ENCODE measurements around the gene MARCHF3.
"Not testable (repeated sequence)": the region's sequence is repeated elsewhere in the genome, so short reads cannot be mapped to it uniquely, and the experiment has no call there.

MARCHF3 gene

DNA sequence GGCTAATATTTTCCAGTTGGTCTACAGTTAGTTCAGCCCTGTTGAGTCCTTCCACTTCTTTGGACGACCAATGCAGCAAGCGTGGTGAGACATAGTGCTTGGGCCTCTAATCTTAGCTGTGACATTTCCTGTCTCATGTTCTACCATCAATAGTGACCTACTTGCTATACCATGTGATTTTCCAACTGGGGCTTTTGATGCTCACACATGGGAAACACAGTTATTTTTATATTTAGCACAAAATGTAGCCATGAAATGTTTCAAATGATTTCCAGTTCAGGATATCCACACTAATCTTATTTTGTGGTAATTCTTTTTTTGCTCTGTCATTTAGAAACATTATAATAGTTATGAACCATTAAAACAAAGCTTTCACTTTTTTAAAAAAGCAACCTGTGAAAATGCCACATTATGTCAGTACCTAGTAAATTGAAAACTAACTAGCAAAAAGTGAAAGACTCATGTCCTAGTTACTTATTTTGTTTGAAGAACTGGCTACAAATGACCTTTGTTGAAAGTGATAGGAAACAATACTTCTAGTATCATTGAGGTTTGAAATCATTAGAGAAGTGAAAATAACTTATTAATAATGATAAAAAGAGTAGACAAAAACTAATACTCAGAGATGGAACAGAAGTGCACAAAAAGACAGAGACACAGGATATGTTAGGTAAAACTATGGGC lies 18.3 kb downstream of the MARCHF3 start:
- Histone ChIP-seq H3K4me1 (ENCODE audit: control insufficient read depth, insufficient read depth, low read length) (peaks cover 11% of the 10 kb centered on the region), H3K27ac (ENCODE audit: low read depth, low read length) (no peak overlapping the region), H3K4me3 (ENCODE audit: low read depth, low read length) (no peak overlapping the region), H3K36me3 (ENCODE audit: control insufficient read depth, insufficient read depth, low read length) (no peaks in the 10 kb centered on the region), H3K27me3 (ENCODE audit: control insufficient read depth, insufficient read depth, low read length) (no peaks in the 10 kb centered on the region), H3K9ac (ENCODE audit: low read length) (no peak overlapping the region), H3K9me3 (ENCODE audit: control insufficient read depth, insufficient read depth, low read depth, low read length) (no peaks in the 10 kb centered on the region)

DNA sequence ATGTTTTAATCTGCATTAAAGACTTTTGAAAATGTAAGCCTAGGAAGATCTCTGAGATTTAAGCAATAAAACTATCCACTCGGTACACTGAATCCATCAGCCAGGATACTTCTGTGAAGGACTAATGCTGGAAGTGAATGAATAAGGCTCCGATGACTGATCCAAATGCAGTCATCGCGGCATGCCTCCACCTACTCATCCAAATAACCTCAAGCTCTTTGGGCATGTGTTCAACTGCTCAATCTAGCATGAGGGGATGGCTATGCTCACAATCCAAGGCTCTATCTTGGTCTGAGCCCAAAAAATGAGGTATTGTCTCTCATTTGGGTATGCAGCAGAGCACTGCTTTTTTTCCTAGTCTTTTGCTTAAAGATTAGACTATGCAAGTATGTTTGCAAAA lies 19.2 kb downstream of the MARCHF3 start:
- H3K9ac ChIP-seq (ENCODE audit: low read length) = no peak overlapping the region
- no peaks in the 10 kb centered on the region for H3K9me3 ChIP-seq (ENCODE audit: control insufficient read depth, insufficient read depth, low read depth, low read length)
- no peak overlapping the region for H3K4me3 ChIP-seq (ENCODE audit: low read depth, low read length)
- H3K27ac ChIP-seq (ENCODE audit: low read depth, low read length) = no peak overlapping the region
- H3K36me3 ChIP-seq (ENCODE audit: control insufficient read depth, insufficient read depth, low read length) = no peaks in the 10 kb centered on the region
- peaks cover 11% of the 10 kb centered on the region for H3K4me1 ChIP-seq (ENCODE audit: control insufficient read depth, insufficient read depth, low read length)
- H3K27me3 ChIP-seq (ENCODE audit: control insufficient read depth, insufficient read depth, low read length) = no peaks in the 10 kb centered on the region

DNA sequence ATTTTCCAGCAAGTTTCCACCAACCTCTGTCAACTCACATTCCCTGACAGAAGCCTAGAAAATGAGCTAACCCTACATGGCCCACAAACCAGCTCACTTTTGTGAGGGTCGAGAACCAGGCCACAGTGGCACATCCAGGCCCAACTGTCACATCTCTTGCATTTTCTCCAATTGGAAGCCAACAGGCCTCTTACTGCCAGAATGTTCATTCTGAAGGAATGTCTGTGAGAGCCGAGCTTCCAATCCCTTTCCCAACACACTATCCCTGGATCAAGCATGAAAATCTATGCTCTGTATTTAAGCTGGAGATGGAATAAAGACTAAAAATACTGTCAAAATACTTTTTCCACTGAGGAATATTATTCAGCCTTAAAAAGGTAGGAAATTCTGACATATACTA lies 20.0 kb downstream of the MARCHF3 start:
- Histone ChIP-seq H3K9ac (ENCODE audit: low read length) (no peak overlapping the region), H3K4me1 (ENCODE audit: control insufficient read depth, insufficient read depth, low read length) (peaks cover 11% of the 10 kb centered on the region), H3K4me3 (ENCODE audit: low read depth, low read length) (no peak overlapping the region), H3K9me3 (ENCODE audit: control insufficient read depth, insufficient read depth, low read depth, low read length) (no peaks in the 10 kb centered on the region), H3K27ac (ENCODE audit: low read depth, low read length) (no peak overlapping the region), H3K27me3 (ENCODE audit: control insufficient read depth, insufficient read depth, low read length) (no peaks in the 10 kb centered on the region), H3K36me3 (ENCODE audit: control insufficient read depth, insufficient read depth, low read length) (no peaks in the 10 kb centered on the region)

DNA sequence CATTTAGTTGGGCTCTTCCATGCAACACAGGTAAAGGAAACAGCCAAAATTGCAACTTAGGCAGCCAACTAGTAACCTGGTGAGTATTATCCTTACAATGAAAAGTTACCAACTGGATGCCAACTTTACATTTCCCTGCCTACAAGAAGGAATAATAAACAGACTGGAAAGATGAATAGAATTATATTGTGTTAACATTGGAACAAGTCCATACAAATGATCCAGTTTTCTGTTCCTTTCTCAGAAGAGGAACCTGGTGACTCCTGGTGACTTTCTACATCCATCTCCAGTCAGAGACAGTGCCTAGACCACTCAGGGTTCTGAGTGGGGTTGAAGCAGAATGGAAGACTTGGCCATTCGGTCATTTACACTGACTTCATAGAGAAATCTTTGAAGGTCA lies 20.6 kb downstream of the MARCHF3 start:
- peaks cover 11% of the 10 kb centered on the region for H3K4me1 ChIP-seq (ENCODE audit: control insufficient read depth, insufficient read depth, low read length)
- H3K36me3 ChIP-seq (ENCODE audit: control insufficient read depth, insufficient read depth, low read length) = no peaks in the 10 kb centered on the region
- no peak overlapping the region for H3K27ac ChIP-seq (ENCODE audit: low read depth, low read length)
- no peaks in the 10 kb centered on the region for H3K9me3 ChIP-seq (ENCODE audit: control insufficient read depth, insufficient read depth, low read depth, low read length)
- no peak overlapping the region for H3K9ac ChIP-seq (ENCODE audit: low read length)
- H3K4me3 ChIP-seq (ENCODE audit: low read depth, low read length) = no peak overlapping the region
- H3K27me3 ChIP-seq (ENCODE audit: control insufficient read depth, insufficient read depth, low read length) = no peaks in the 10 kb centered on the region

DNA sequence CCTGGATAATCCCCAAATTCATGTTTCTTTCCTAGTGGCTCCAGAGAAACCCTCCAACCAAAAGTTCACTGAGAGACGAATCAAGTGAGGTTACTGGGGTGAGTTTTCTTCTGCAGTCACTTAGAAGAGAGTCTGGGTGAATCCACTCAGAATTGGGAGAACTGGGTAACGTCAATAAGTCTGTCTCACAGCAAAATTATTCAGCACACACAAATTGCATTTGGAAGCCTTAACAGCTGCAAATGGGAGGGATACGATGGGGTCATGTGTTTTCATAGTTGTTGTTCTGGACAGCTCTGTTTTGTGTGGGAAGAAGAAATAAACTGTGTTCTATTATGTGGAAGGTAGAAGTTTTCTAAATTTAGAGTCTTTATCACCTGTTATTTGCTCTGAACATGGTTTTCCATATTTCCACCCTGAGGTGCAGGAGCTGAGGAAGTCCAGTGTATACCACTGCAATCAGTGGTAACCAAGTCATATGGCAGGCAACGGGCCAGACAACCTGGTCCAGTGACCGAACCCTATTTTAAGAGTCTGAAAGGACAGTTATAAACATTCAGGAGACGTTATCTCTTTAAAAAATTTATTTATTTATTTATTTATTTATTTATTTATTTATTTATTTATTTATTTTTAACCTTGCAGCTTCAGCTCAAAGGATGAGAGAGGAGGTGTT lies 21.9 kb downstream of the MARCHF3 start:
- no peaks in the 10 kb centered on the region for H3K9me3 ChIP-seq (ENCODE audit: control insufficient read depth, insufficient read depth, low read depth, low read length)
- H3K27ac ChIP-seq (ENCODE audit: low read depth, low read length) = no peak overlapping the region
- peaks cover 11% of the 10 kb centered on the region for H3K4me1 ChIP-seq (ENCODE audit: control insufficient read depth, insufficient read depth, low read length)
- no peaks in the 10 kb centered on the region for H3K36me3 ChIP-seq (ENCODE audit: control insufficient read depth, insufficient read depth, low read length)
- H3K4me3 ChIP-seq (ENCODE audit: low read depth, low read length) = no peak overlapping the region
- H3K27me3 ChIP-seq (ENCODE audit: control insufficient read depth, insufficient read depth, low read length) = no peaks in the 10 kb centered on the region
- H3K9ac ChIP-seq (ENCODE audit: low read length) = no peak overlapping the region

DNA sequence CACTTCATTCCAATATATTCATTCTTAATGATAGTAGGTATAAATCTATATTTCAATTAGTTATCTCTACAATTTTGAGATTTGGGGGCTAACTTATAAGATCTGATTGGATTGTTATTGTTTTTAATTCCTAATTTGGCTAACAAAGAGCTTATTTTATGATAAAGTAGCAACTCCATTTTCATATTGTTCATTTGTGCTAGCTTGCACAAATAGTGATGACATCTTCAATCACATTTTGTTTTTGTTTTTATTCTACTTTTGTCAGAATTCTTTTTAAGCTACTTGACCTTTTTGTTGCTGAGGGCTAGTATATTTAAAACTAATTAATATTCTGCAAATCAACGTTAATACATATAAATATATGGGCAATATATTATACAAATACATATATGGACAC lies 22.8 kb downstream of the MARCHF3 start:
- no peak overlapping the region for H3K27ac ChIP-seq (ENCODE audit: low read depth, low read length)
- H3K9ac ChIP-seq (ENCODE audit: low read length) = no peak overlapping the region
- H3K4me3 ChIP-seq (ENCODE audit: low read depth, low read length) = no peak overlapping the region
- H3K4me1 ChIP-seq (ENCODE audit: control insufficient read depth, insufficient read depth, low read length) = peaks cover 6% of the 10 kb centered on the region; the same call in 1 of the 2 replicates
- no peaks in the 10 kb centered on the region for H3K9me3 ChIP-seq (ENCODE audit: control insufficient read depth, insufficient read depth, low read depth, low read length)
- H3K36me3 ChIP-seq (ENCODE audit: control insufficient read depth, insufficient read depth, low read length) = no peaks in the 10 kb centered on the region
- H3K27me3 ChIP-seq (ENCODE audit: control insufficient read depth, insufficient read depth, low read length) = no peaks in the 10 kb centered on the region

DNA sequence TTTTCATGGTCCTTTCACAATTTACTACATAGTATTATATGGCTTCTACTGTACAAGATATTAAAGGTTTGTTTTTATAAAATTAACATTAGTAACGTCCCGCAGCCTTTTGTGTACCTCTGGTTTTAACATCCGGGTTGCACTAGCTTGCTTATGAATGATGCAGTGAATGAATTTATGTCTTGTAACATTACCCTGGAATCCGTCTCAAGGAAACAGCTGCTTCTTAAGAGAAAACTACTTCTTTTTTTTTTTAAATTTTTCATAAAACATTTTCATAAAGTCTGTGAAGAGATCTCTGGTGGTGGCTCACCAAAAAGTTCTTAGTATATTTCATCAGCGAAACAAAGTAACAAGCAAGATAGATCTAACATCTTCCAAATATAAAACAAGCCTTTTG lies 23.6 kb downstream of the MARCHF3 start:
- Histone ChIP-seq H3K36me3 (ENCODE audit: control insufficient read depth, insufficient read depth, low read length) (no peaks in the 10 kb centered on the region), H3K9me3 (ENCODE audit: control insufficient read depth, insufficient read depth, low read depth, low read length) (no peaks in the 10 kb centered on the region), H3K9ac (ENCODE audit: low read length) (no peak overlapping the region), H3K27ac (ENCODE audit: low read depth, low read length) (no peak overlapping the region), H3K4me1 (ENCODE audit: control insufficient read depth, insufficient read depth, low read length) (peaks cover 9% of the 10 kb centered on the region), H3K4me3 (ENCODE audit: low read depth, low read length) (no peak overlapping the region), H3K27me3 (ENCODE audit: control insufficient read depth, insufficient read depth, low read length) (no peaks in the 10 kb centered on the region)

DNA sequence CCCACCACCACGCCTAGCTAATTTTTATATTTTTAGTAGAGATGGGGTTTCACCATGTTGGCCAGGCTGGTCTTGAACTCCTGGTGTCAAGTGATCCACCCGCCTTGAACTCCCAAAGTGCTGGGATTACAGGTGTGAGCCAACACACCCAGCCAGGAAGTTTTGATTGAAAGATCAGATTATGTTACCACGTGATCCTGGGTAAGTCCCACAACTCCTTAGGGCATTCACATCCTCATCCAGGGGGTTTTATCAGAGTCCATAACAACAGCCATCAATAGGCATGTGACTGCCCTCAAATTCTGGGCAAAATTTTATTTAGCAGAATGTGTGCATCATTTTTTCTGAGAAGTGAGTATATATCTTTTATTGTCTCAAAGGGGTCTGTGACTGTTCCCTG lies 25.1 kb downstream of the MARCHF3 start:
- H3K36me3 ChIP-seq (ENCODE audit: control insufficient read depth, insufficient read depth, low read length); H3K4me3 ChIP-seq (ENCODE audit: low read depth, low read length); H3K27ac ChIP-seq (ENCODE audit: low read depth, low read length); H3K9me3 ChIP-seq (ENCODE audit: control insufficient read depth, insufficient read depth, low read depth, low read length); H3K27me3 ChIP-seq (ENCODE audit: control insufficient read depth, insufficient read depth, low read length); H3K9ac ChIP-seq (ENCODE audit: low read length): not testable (repeated sequence)
- peaks cover 11% of the 10 kb centered on the region for H3K4me1 ChIP-seq (ENCODE audit: control insufficient read depth, insufficient read depth, low read length)

DNA sequence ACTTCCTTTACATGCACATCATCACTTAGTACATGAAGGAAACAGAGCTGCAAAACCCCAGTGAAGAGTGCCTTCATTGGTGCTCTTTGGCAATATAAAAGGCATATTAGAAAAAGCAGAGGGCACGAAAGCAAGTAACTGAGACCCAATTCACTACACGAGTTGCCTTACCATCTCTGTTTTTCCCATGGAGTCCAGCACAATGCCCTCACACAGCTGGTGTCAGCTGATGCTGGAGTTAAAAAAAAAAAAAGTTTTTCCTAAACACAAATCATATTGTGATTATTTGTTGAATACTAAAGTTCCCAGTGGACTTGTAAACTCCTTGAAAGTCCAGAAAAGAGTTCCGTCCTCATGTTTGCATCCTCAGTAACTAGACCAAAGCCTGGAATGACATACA lies 25.6 kb downstream of the MARCHF3 start:
- H3K9me3 ChIP-seq (ENCODE audit: control insufficient read depth, insufficient read depth, low read depth, low read length) = no peaks in the 10 kb centered on the region
- no peak overlapping the region for H3K4me3 ChIP-seq (ENCODE audit: low read depth, low read length)
- peaks cover 10% of the 10 kb centered on the region for H3K4me1 ChIP-seq (ENCODE audit: control insufficient read depth, insufficient read depth, low read length)
- no peaks in the 10 kb centered on the region for H3K27me3 ChIP-seq (ENCODE audit: control insufficient read depth, insufficient read depth, low read length)
- no peak overlapping the region for H3K27ac ChIP-seq (ENCODE audit: low read depth, low read length)
- no peak overlapping the region for H3K9ac ChIP-seq (ENCODE audit: low read length)
- H3K36me3 ChIP-seq (ENCODE audit: control insufficient read depth, insufficient read depth, low read length) = no peaks in the 10 kb centered on the region

DNA sequence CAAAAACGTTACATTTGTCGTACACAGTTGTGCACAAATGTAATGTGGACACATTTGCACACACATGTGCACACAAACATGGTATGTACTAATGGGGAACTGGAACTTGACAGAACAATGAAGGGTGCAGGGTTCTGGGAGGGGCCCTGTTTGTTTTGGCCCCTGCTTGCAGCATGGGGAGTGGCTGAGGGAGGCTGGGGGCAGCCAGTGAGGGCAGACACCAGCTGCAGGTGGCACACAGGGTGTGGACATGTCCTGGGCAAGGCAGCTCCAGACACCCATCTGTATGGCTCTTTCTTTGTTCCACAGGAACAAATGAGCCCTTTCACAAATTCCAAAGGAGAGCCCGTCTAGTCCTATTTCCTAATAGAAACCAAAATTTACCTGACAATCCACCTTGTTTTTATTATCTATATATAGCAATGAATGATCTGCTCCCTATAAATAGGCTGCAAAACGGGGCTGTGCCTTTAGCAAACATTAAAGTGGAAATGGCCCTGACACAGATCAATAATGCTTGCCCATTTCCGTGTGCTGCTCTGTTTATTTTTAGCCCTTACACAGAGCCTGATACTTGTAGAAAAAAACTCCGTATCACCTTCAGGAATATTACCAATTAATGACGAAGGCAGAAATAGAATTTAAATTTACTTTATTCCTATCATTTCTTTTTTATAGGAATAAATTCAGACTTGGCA lies 26.4 kb downstream of the MARCHF3 start:
- H3K27ac ChIP-seq (ENCODE audit: low read depth, low read length) = no peak overlapping the region

DNA sequence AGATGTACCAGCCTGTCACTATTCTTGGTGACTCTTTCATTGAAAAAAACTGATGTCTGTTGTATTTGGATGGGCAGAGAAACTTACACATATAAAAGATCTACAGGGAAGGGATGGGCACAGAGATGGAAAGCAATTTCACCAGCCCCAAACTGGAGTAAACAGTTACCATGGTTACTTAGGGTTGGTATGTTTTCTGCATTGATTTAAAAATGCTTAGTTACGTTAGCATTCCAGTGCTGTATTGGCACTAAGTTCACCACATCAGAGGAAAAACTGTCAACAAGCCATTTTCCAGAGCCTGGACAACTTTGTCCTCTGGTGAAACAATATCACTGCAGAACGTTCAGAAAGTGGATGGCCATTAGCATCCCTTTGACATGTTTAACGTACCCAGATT lies 28.0 kb downstream of the MARCHF3 start:
- H3K27ac ChIP-seq (ENCODE audit: low read depth, low read length) = no peak overlapping the region

More for the DNA sequence above, 26.4 kb downstream of the MARCHF3 start:
- Histone ChIP-seq H3K27me3 (ENCODE audit: control insufficient read depth, insufficient read depth, low read length) (no peaks in the 10 kb centered on the region), H3K36me3 (ENCODE audit: control insufficient read depth, insufficient read depth, low read length) (no peaks in the 10 kb centered on the region), H3K4me1 (ENCODE audit: control insufficient read depth, insufficient read depth, low read length) (peaks cover 6% of the 10 kb centered on the region; the same call in 1 of the 2 replicates), H3K9me3 (ENCODE audit: control insufficient read depth, insufficient read depth, low read depth, low read length) (no peaks in the 10 kb centered on the region), H3K9ac (ENCODE audit: low read length) (no peak overlapping the region), H3K4me3 (ENCODE audit: low read depth, low read length) (no peak overlapping the region)

More for the DNA sequence above, 28.0 kb downstream of the MARCHF3 start:
- Histone ChIP-seq H3K9ac (ENCODE audit: low read length) (no peak overlapping the region), H3K36me3 (ENCODE audit: control insufficient read depth, insufficient read depth, low read length) (no peaks in the 10 kb centered on the region), H3K27me3 (ENCODE audit: control insufficient read depth, insufficient read depth, low read length) (no peaks in the 10 kb centered on the region), H3K9me3 (ENCODE audit: control insufficient read depth, insufficient read depth, low read depth, low read length) (no peaks in the 10 kb centered on the region), H3K4me1 (ENCODE audit: control insufficient read depth, insufficient read depth, low read length) (peaks cover 11% of the 10 kb centered on the region), H3K4me3 (ENCODE audit: low read depth, low read length) (no peak overlapping the region)
